Measurements from ENCODE around the gene DUOX2. TPM values are rescaled to one million over a fixed set of nuclear protein-coding genes. Genes with fewer than 3 reads are reported as not detected.

Gene DUOX2
- polyA plus RNA-seq, 1 donor (not counting 4 experiments of a cell fraction or from before 2014, with no cell fraction given): 0.31 TPM

DNA sequence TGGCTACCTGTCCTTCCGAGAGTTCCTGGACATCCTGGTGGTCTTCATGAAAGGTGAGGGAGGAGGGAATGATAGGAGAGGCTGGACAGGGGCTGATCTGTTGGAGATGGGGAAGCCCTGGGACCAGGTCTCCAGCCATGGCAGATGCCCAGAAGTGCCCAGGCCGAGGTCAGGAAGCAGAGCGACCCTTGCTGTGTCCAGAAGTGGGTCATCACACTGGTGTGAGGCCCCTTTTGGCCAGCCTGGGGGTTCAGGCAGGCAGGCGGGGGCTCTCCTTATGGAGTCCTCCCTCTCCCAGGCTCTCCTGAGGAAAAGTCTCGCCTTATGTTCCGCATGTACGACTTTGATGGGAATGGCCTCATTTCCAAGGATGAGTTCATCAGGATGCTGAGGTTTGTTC lies 33.6 kb upstream of the DUOX2 start:
- Histone ChIP-seq H2AFZ (ENCODE audit: control insufficient read depth, low read length) (no peak overlapping the region), H3K9ac (ENCODE audit: control insufficient read depth, extremely low read depth, insufficient read depth, low read length) (no peak overlapping the region), H3K9me3 (ENCODE audit: control insufficient read depth, low read depth, low read length) (no peaks in the 10 kb centered on the region), H3K79me2 (ENCODE audit: control insufficient read depth, insufficient read depth, low read length) (no peaks in the 10 kb centered on the region), H3K27ac (ENCODE audit: control insufficient read depth, insufficient read depth, low read length) (peak overlapping the region; percentile 43), H4K20me1 (ENCODE audit: control insufficient read depth, extremely low read depth, insufficient read depth, low read length) (no peaks in the 10 kb centered on the region), H3K4me2 (ENCODE audit: control insufficient read depth, extremely low read depth, insufficient read depth, low read depth, low read length) (no peak overlapping the region), H3K36me3 (ENCODE audit: control insufficient read depth in 2 of 2, extremely low read depth in 1 of 2, insufficient read depth in 2 of 2, low read length in 2 of 2) (peaks cover 28 to 37% of the 10 kb centered on the region in 2 experiments), H3K27me3 (ENCODE audit: control insufficient read depth, extremely low read depth, insufficient read depth, low read length) (no peaks in the 10 kb centered on the region), H3K4me3 (ENCODE audit: control insufficient read depth in 2 of 3, extremely low read depth in 1 of 3, insufficient read depth in 2 of 3, low read depth in 1 of 3, low read length in 3 of 3) (no peak overlapping the region), H3K9me1 (ENCODE audit: control insufficient read depth, extremely low read depth, insufficient read depth, low read length) (peaks cover 3% of the 10 kb centered on the region), H3K4me1 (ENCODE audit: control insufficient read depth, extremely low read depth, insufficient read depth, low read length) (peaks cover 24% of the 10 kb centered on the region)
- no peak for FAIRE-seq
- dilution Hi-C loops (cut with MboI; ENCODE audit: extremely low pct_ligation_motif_present, low sequenced_read_pairs): no loop called here
- TF ChIP-seq, protein P1, sequence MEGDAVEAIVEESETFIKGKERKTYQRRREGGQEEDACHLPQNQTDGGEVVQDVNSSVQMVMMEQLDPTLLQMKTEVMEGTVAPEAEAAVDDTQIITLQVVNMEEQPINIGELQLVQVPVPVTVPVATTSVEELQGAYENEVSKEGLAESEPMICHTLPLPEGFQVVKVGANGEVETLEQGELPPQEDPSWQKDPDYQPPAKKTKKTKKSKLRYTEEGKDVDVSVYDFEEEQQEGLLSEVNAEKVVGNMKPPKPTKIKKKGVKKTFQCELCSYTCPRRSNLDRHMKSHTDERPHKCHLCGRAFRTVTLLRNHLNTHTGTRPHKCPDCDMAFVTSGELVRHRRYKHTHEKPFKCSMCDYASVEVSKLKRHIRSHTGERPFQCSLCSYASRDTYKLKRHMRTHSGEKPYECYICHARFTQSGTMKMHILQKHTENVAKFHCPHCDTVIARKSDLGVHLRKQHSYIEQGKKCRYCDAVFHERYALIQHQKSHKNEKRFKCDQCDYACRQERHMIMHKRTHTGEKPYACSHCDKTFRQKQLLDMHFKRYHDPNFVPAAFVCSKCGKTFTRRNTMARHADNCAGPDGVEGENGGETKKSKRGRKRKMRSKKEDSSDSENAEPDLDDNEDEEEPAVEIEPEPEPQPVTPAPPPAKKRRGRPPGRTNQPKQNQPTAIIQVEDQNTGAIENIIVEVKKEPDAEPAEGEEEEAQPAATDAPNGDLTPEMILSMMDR (optimal IDR thresholded peaks at IDR 0.05 in 1 of 3, IDR thresholded peaks at IDR 0.05 in 1 of 3, conservative IDR thresholded peaks at IDR 0.05 in 1 of 3; ENCODE audit: extremely low read depth in 1 of 3, insufficient read depth in 2 of 3, low read length in 3 of 3): no peak
- TF ChIP-seq EZH2 (IDR thresholded peaks at IDR 0.05; ENCODE audit: low read length): no peak
- no peak for DNase-seq (ENCODE audit: low read depth, low spot score)

DNA sequence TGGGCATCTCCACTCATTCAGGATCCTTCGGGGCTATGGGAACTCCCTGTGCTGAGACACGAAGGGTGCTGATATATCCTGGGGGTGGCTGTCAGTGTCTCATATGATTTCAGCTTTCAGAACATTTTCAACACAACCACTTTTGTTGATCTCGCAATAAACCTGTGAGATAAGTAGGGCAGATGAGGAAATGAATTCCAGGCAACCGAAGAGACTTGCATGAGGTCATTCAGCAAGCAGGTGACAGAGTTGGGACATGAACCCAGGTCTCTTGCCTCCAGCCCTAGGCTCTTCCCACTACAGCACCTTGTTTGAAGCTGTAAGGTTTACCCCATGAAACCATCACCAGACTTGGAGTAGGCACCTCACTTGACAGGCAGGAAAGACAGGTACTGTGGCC lies 32.4 kb upstream of the DUOX2 start:
- dilution Hi-C loops (cut with MboI; ENCODE audit: extremely low pct_ligation_motif_present, low sequenced_read_pairs): no loop called here
- H3K4me1 ChIP-seq (ENCODE audit: control insufficient read depth, extremely low read depth, insufficient read depth, low read length): peaks cover 24% of the 10 kb centered on the region

More for the DNA sequence above, 32.4 kb upstream of the DUOX2 start:
- DNase-seq (ENCODE audit: low read depth, low spot score) (no peak), FAIRE-seq (peak; percentile 13)
- H3K9ac ChIP-seq (ENCODE audit: control insufficient read depth, extremely low read depth, insufficient read depth, low read length): no peak overlapping the region
- peaks cover 3% of the 10 kb centered on the region for H3K9me1 ChIP-seq (ENCODE audit: control insufficient read depth, extremely low read depth, insufficient read depth, low read length)
- H2AFZ ChIP-seq (ENCODE audit: control insufficient read depth, low read length): no peak overlapping the region
- peaks cover 28 to 36% of the 10 kb centered on the region in 2 experiments for H3K36me3 ChIP-seq (ENCODE audit: control insufficient read depth in 2 of 2, extremely low read depth in 1 of 2, insufficient read depth in 2 of 2, low read length in 2 of 2)
- H3K4me3 ChIP-seq (ENCODE audit: control insufficient read depth in 2 of 3, extremely low read depth in 1 of 3, insufficient read depth in 2 of 3, low read depth in 1 of 3, low read length in 3 of 3): no peak overlapping the region
- no peaks in the 10 kb centered on the region for H3K27me3 ChIP-seq (ENCODE audit: control insufficient read depth, extremely low read depth, insufficient read depth, low read length)
- H4K20me1 ChIP-seq (ENCODE audit: control insufficient read depth, extremely low read depth, insufficient read depth, low read length): no peaks in the 10 kb centered on the region
- H3K9me3 ChIP-seq (ENCODE audit: control insufficient read depth, low read depth, low read length): no peaks in the 10 kb centered on the region
- H3K79me2 ChIP-seq (ENCODE audit: control insufficient read depth, insufficient read depth, low read length): no peaks in the 10 kb centered on the region
- no peak overlapping the region for H3K4me2 ChIP-seq (ENCODE audit: control insufficient read depth, extremely low read depth, insufficient read depth, low read depth, low read length)
- no peak overlapping the region for H3K27ac ChIP-seq (ENCODE audit: control insufficient read depth, insufficient read depth, low read length)
- no peak for TF ChIP-seq EZH2 (IDR thresholded peaks at IDR 0.05; ENCODE audit: low read length)
- TF ChIP-seq, protein P1 (optimal IDR thresholded peaks at IDR 0.05 in 1 of 3, IDR thresholded peaks at IDR 0.05 in 1 of 3, conservative IDR thresholded peaks at IDR 0.05 in 1 of 3; ENCODE audit: extremely low read depth in 1 of 3, insufficient read depth in 2 of 3, low read length in 3 of 3): no peak

All from keratinocyte (primary cell).